ENCODE measurements around the gene SLC37A3.
"Not testable (repeated sequence)": the region's sequence is repeated elsewhere in the genome, so short reads cannot be mapped to it uniquely, and the experiment has no call there.

SLC37A3 gene, protein sequence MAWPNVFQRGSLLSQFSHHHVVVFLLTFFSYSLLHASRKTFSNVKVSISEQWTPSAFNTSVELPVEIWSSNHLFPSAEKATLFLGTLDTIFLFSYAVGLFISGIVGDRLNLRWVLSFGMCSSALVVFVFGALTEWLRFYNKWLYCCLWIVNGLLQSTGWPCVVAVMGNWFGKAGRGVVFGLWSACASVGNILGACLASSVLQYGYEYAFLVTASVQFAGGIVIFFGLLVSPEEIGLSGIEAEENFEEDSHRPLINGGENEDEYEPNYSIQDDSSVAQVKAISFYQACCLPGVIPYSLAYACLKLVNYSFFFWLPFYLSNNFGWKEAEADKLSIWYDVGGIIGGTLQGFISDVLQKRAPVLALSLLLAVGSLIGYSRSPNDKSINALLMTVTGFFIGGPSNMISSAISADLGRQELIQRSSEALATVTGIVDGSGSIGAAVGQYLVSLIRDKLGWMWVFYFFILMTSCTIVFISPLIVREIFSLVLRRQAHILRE

DNA sequence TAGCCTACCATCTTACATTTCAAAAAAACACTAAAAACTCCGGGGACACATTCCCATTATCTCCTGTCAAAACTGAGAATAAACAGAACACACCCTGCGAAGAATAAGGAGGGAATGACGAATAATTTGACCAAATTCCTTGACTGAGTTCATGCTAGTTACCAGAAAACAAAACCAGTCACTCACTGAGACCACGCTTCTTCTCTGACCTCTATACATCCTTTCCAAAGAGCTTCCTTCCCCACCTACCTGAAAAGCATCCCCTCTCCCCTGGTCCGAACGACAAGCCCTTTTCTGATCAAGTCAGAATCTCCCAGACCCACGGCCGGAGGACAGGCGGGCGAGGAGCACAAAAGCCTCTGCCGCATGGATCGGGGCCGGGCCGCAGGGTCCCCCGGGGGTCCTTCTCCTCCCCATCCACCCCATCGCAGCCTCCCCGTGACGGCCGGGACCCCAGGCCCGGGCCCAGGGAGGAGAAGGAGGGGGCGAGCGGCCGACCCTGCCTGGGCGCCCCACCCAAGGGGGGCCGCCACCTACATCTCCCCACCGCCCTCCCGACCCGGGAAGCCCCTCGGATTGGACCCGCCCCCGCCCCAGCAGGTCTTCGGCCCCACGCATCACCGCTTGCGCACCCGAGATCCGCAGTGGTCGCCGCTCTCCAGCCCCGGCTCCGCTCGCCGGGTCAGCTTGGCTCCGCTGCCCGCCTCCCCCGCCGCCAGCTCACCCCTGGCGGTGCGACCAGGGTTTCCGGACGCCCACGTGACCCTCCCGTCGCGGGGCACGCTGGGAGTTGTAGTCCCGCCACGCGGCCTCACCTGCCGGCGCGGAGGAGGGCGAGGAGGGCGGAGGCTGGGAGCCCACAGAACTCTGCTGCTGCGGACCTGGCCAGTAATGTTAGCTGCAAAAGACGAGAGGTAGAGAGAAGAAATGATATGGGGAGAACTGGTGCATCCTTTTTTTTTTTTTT, at the start of gene SLC37A3:
TSS of gene SLC37A3 (minus strand) at position 747 of the 967 bp plus-strand sequence. CDS start 16,004 bp downstream, outside the sequence.
- peak; percentile 78 for DNase-seq

DNA sequence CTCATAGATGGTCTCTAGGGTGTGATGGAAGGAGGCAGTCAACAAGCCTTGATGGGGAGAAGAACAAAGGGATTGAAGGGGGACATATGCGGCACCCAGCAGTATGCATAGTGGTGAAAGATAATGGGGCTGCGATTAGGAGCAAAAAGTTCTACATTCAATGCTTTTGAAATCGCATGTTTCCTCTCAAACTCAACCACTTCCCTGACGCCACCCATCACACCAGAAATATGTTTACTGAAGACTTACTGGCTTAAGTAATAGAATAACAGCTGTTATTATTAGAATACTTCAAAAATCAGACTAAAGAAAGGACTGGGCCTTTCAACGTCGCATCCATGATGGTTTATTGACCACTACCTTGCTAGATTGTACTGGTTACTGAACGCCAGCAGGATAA, 49.5 kb upstream of the SLC37A3 start:
- no peak for DNase-seq

DNA sequence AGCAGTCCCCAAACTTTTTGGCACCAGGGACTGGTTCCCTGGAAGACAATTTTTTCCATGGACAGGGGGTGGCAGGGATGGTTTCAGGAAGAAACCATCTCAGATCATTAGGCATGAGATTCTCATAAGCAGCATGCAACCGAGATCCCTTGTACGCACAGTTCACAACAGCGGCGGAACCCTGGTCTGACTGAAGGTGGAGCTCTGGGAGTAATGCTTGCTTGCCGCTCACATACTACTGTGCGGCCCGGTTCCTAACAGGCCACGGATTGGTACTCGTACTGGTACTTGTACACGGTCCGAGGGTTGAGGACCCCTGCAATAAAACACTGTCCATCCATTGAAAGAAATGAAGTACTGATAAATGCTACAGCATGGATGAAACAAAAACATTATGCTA, 48.1 kb upstream of the SLC37A3 start:
- no peak for DNase-seq

GRCh38 chr7:140441519-140441918, 43.2 kb upstream of the SLC37A3 start:
- no peak for DNase-seq

DNA sequence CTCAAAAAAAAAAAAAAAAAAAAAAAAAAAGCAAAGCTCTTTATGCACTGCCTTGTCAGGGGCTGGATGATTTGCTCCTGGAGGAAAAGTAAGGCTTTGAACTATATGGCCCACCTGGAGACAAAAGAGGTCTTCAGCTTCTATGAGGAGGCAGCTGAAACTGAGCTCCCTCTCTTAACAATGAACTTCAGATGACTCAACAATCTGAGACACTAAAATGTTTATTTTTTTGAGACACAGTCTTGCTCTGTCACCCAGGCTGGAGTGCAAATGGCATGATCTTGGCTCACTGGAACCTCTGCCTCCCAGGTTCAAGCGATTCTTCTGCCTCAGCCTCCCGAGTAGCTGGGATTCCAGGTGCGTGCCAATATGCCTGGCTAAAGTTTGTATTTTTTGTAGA, 42.3 kb upstream of the SLC37A3 start:
- DNase-seq: no peak

- DNase-seq: no peak
Observed at GRCh38 chr7:140439359-140439758, 41.0 kb upstream of the SLC37A3 start.

- no peak for DNase-seq
Observed at GRCh38 chr7:140435252-140435895, 37.0 kb upstream of the SLC37A3 start.

- no peak for DNase-seq
Observed at GRCh38 chr7:140433396-140433795, 35.1 kb upstream of the SLC37A3 start.

DNA sequence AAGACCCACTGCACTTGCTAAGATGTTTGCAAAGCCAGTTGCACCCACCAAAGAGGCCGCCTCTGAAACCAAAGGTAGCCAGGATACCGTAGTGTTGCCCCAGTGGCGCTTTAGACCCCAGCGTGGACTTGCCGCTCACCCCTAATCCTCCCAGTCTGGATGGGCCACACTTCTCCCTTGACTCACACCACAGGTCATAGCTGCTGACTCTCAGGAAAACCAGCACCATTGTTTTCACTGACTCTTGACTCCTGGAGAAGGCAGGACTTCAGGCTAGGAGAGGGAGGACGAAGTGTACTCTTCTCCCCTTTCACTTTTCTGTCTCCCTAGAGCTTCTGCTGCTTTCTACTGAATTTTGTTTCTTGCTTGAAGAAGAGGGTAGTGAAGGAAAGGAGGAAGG, 27.8 kb upstream of the SLC37A3 start:
- DNase-seq: no peak

- no peak for DNase-seq
Observed at GRCh38 chr7:140425718-140426117, 27.4 kb upstream of the SLC37A3 start.

GRCh38 chr7:140423501-140423900, 25.2 kb upstream of the SLC37A3 start:
- DNase-seq: no peak

- no peak for DNase-seq
Observed at GRCh38 chr7:140421521-140421920, 23.2 kb upstream of the SLC37A3 start.

DNA sequence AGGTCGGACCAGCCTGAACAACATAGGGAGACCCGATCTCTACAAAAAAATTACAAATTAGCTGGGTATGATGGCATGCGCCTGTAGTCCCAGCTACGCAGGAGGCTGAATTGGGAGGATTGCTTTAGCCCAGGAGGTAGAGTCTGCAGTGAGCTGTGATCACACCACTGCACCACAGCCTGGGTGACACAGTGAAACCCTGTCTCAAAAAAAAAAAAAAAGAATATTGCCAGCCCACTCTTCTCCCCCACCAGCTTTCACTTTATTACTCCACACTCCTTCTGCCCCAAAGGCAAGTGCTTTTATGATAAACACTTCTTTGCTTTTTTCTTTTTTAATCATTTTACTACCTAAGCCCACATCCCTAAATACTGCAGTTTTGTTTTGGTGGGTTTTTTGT, 20.3 kb upstream of the SLC37A3 start:
- DNase-seq: no peak

DNA sequence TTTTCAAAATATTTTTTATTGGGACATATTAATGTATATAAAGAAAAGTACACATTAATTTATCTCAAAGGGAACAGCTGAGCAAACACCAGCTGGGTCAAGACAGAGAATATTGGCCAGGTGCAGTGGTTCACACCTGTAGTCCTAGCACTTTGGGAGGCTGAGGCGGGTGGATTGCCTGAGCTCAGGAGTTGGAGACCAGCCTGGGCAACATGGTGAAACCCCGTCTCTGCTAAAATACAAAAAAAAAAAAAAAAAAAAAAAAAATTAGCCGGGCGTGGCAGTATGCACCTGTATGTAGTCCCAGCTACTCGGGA, 19.8 kb upstream of the SLC37A3 start:
- peak; percentile 14 for DNase-seq

DNA sequence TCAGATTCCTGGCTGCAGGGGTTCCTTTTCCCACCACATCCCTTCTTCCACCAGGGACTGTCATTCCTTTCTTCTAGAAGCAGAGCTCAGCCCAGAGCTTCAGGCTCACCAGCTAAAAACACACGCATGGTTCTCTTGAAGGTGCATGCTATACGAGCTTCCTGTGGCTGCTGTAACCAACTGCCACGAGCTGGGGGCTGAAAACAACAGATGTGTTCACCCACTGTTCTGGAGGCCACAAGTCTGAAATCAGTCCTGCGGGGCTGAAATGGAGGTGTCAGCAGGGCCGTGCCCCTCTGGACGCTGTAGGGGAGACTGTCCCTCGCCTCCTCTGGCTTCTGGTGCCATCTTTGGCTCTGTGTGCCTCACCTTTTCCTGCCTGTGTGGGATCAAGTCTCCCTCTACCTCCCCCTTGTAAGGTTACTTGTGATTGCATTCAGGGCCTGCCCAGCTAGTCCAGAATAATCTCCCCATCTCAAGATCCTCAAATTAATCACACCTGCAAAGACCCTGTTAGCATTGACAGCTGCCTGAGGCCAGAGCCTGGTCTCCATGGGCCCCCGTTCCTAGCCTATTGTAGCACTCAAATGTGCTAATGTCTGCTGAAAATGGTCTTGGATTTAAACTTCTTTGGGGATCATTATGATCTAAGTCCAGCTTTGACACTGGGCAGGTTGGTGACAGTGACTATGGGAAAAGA, 19.3 kb upstream of the SLC37A3 start:
- peak; percentile 14 for DNase-seq

- DNase-seq: no peak
Observed at GRCh38 chr7:140416560-140416959, 18.2 kb upstream of the SLC37A3 start.

DNA sequence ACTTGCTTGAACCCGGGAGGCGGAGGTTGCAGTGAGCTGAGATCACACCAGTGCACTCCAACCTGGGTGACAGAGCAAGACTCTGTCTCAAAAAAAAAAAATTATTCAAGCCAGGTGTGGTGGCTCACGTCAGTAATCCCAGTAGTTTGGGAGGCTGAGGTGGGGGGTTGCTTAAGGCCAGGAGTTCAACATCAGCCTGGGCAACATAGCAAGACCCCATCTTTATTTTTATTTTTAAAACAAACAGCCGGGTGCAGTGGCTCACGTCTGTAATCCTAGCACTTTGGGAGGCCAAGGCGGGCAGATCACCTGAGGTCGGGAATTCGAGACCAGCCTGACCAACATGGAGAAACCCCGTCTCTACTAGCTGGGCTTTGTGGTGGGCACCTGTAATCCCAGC, 17.5 kb upstream of the SLC37A3 start:
- DNase-seq: not testable (repeated sequence)

- DNase-seq: no peak
Observed at GRCh38 chr7:140415361-140415760, 17.0 kb upstream of the SLC37A3 start.

GRCh38 chr7:140404565-140405065, 6.3 kb upstream of the SLC37A3 start:
- no peak for DNase-seq

DNA sequence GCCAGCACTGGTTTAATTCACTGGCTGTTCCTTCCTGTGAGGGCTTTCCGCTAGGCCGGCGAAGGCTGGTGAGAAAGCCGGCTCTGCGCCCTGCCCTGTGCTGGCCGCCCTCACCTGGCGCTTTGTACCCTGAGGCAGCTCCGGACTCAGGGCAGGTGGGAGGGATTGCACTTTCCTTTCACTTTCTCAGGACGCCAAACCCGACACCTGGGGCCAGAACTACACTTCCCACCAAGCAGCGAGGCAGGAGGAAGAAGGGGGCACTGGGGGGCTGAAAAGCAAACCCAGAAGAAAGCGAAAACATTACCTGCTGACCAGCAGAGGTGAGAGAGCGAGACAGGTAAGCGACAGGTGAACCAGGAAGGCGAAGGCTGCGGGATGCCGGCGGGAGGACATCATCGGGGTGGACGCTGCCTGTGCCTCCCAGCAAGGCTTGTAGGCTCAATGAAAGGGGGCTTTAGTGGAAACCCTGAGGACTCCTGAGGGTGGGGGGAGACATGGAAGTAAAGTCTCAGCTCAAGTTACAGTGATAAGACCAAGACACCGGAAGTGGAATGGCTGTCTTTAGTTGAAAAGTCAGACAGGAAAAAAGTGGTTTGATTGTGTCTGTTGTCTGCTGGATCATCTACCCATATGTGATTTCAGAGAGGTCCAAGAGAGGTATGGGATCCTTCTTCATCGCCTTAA, 5.7 kb upstream of the SLC37A3 start, which contains the start of gene RAB19:
TSS of gene RAB19 (plus strand) at position 181 of the 687 bp plus-strand sequence. CDS start 3,589 bp downstream, outside the sequence.
- DNase-seq: peak; percentile 14

- DNase-seq: no peak
Observed at GRCh38 chr7:140402178-140402835, 4.0 kb upstream of the SLC37A3 start.

Measured in NCI-H1436 (cell line).